ENCODE measurements around the gene ZNF746.
"Not testable (repeated sequence)": the region's sequence is repeated elsewhere in the genome, so short reads cannot be mapped to it uniquely, and the experiment has no call there.

The ZNF746 gene

DNA sequence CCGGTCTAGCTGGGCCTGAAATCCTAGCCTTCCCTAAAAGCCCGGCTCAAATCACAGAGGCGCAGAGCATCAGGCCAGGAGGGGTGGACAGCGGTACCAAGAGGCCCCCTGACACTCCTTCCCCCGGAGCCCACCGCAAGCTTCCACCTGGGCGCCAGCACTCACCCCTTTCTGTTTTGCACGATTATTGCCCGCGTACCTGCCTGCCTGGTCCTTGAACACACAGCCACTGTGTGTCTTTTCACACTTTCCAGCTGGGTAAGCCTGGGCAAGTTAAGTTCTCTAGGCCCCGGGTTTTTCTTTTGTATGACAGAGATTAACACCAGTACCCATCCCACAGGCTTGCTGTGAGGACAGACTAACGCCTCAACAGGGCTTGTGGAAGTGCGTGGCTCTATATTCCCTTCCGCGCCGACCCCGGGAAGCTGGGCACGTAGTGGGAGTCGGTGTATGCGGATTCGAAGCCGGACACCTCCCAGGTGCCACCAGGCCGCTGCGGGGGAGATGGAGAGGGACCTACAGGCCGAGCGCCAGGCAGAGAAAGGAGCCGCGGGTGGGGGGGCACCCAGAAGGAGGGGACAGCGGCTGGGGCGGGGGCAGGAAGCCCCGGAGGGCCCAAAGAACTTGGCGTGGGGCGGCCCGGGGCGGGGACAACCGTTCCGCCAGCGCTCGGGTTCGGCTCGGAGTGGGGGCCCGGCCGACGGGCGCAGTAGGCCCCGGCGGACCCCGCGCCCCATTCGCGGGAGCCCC is 792 bp downstream of the ZNF746 start:
- H3K9me2 ChIP-seq (replicated peaks; ENCODE audit: low read depth, low read length), result no peaks in the 10 kb centered on the region
- peaks cover 21% of the 10 kb centered on the region; the same call in 1 of the 2 replicates for H3K36me3 ChIP-seq (ENCODE audit: insufficient read depth, low read length)
- H3K79me2 ChIP-seq (ENCODE audit: insufficient read depth, low read length), result peaks cover 26% of the 10 kb centered on the region
- peaks cover 24% of the 10 kb centered on the region for H4K20me1 ChIP-seq (ENCODE audit: insufficient read depth, low read length, poor library complexity, severe bottlenecking)
- peak overlapping the region; percentile 94 for H3K4me2 ChIP-seq (ENCODE audit: low read depth, low read length, poor library complexity, severe bottlenecking)
- no peaks in the 10 kb centered on the region for H3F3A ChIP-seq (ENCODE audit: low read depth)
- peak overlapping the region; percentile 86 for H3K4me3 ChIP-seq (ENCODE audit: low read length, poor library complexity, severe bottlenecking)
- H3K4me1 ChIP-seq (ENCODE audit: insufficient read depth, low read length, poor library complexity, severe bottlenecking), result peaks cover 24% of the 10 kb centered on the region
- H3K27me3 ChIP-seq (ENCODE audit: insufficient read depth, low read length, poor library complexity, severe bottlenecking), result no peaks in the 10 kb centered on the region
- TF ChIP-seq EZH2phosphoT487 (IDR thresholded peaks at IDR 0.05; ENCODE audit: borderline replicate concordance), result no peak
- TF ChIP-seq, protein P1, sequence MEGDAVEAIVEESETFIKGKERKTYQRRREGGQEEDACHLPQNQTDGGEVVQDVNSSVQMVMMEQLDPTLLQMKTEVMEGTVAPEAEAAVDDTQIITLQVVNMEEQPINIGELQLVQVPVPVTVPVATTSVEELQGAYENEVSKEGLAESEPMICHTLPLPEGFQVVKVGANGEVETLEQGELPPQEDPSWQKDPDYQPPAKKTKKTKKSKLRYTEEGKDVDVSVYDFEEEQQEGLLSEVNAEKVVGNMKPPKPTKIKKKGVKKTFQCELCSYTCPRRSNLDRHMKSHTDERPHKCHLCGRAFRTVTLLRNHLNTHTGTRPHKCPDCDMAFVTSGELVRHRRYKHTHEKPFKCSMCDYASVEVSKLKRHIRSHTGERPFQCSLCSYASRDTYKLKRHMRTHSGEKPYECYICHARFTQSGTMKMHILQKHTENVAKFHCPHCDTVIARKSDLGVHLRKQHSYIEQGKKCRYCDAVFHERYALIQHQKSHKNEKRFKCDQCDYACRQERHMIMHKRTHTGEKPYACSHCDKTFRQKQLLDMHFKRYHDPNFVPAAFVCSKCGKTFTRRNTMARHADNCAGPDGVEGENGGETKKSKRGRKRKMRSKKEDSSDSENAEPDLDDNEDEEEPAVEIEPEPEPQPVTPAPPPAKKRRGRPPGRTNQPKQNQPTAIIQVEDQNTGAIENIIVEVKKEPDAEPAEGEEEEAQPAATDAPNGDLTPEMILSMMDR (conservative IDR thresholded peaks at IDR 0.05; ENCODE audit: low read length), result no peak
- no peaks in the 10 kb centered on the region for H3K9me3 ChIP-seq (ENCODE audit: insufficient read depth, low read depth, low read length)
- peak overlapping the region; percentile 79 for H3K9ac ChIP-seq (ENCODE audit: low read depth, low read length, poor library complexity, severe bottlenecking)
- H2AFZ ChIP-seq (ENCODE audit: low read length), result peak overlapping the region; percentile 51; the same call in 1 of the 2 replicates

DNA sequence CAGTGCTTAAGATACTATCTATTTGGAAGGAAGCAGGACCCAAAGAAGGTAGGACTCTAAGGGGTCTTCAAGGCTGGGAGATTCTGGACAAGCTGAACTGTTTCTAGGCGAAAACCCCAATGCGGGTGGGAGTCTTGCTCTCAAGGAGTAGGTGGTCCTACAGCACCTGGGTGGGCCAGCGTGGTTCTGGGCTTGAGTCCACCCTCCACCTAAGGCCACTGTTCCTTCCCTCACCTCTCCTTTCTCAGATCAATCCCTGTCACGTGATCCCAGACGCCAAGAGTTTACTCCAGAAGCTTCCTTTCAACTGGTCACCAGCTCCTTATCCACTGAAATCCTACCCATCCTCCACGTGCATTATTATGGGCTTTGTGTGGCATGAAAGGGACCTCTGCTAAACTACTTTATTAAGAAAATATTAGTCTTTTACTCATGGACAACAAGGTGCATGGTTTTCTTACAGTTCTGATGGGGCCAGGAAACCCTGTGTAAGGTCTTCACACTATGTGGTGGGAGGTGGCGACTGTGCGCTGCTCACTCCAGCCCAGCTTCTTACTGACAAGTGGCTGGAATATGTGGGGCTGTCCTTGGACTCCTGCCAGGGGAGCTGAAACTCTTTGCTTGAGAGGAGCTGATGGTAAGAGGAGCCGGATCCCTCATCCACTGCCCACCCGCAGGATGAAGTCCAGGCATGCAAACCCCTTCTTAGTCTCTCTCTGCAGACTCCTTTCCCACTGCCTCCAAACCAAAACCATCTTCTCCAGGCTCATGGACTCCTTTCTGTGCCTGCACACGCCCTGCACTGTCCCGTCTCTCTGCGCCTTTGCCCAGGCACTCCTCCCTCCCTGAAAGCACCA is 1.6 kb downstream of the ZNF746 start:
- TF ChIP-seq, protein P1 (conservative IDR thresholded peaks at IDR 0.05; ENCODE audit: low read length), result no peak
- TF ChIP-seq EZH2phosphoT487 (IDR thresholded peaks at IDR 0.05; ENCODE audit: borderline replicate concordance), result no peak
- Histone ChIP-seq H3K9ac (ENCODE audit: low read depth, low read length, poor library complexity, severe bottlenecking) (peak overlapping the region; percentile 79), H3K9me3 (ENCODE audit: insufficient read depth, low read depth, low read length) (no peaks in the 10 kb centered on the region), H3K4me2 (ENCODE audit: low read depth, low read length, poor library complexity, severe bottlenecking) (peak overlapping the region; percentile 94), H3K27me3 (ENCODE audit: insufficient read depth, low read length, poor library complexity, severe bottlenecking) (no peaks in the 10 kb centered on the region), H3K79me2 (ENCODE audit: insufficient read depth, low read length) (peaks cover 26% of the 10 kb centered on the region), H3K4me3 (ENCODE audit: low read length, poor library complexity, severe bottlenecking) (peak overlapping the region; percentile 86), H3K4me1 (ENCODE audit: insufficient read depth, low read length, poor library complexity, severe bottlenecking) (peaks cover 24% of the 10 kb centered on the region), H2AFZ (ENCODE audit: low read length) (no peak overlapping the region), H3K9me2 (replicated peaks; ENCODE audit: low read depth, low read length) (no peaks in the 10 kb centered on the region), H3F3A (ENCODE audit: low read depth) (no peaks in the 10 kb centered on the region), H3K36me3 (ENCODE audit: insufficient read depth, low read length) (peaks cover 28% of the 10 kb centered on the region; the same call in 1 of the 2 replicates), H4K20me1 (ENCODE audit: insufficient read depth, low read length, poor library complexity, severe bottlenecking) (peaks cover 24% of the 10 kb centered on the region)

DNA sequence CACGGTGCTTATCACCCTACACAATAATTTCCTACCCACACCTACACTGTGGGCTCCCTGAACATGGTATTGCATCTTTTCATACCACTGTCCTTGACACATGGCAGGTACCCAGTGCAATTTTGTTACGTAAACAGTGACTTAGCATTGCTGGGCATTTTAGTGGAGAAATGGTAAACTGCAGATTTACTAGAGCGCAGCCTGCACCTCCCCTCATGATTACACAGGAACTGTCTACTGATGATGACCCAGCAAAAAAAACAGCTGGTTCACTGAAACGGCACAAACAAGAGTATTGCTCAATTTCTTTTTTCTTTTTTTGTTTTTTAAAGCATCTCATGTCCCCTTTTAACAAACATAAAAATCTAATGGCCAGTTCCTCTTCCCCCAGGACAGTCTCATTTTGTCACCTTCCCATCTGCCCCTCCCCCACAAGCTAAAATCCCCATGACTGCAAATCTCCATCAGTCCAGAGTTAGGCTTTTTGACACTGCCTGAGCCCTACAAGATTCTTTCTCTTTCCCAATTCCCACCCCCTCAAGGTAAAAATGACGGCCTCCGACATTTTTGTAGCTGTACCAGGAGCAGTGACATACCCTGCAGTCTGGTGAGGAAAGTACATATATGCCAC is 2.8 kb downstream of the ZNF746 start:
- Histone ChIP-seq H3K9me3 (ENCODE audit: insufficient read depth, low read depth, low read length) (no peaks in the 10 kb centered on the region), H2AFZ (ENCODE audit: low read length) (no peak overlapping the region), H3K4me1 (ENCODE audit: insufficient read depth, low read length, poor library complexity, severe bottlenecking) (peaks cover 19% of the 10 kb centered on the region), H3K4me3 (ENCODE audit: low read length, poor library complexity, severe bottlenecking) (peak overlapping the region; percentile 86), H4K20me1 (ENCODE audit: insufficient read depth, low read length, poor library complexity, severe bottlenecking) (peaks cover 25% of the 10 kb centered on the region), H3K79me2 (ENCODE audit: insufficient read depth, low read length) (peaks cover 26% of the 10 kb centered on the region), H3F3A (ENCODE audit: low read depth) (no peaks in the 10 kb centered on the region), H3K27me3 (ENCODE audit: insufficient read depth, low read length, poor library complexity, severe bottlenecking) (no peaks in the 10 kb centered on the region), H3K4me2 (ENCODE audit: low read depth, low read length, poor library complexity, severe bottlenecking) (peak overlapping the region; percentile 94), H3K9ac (ENCODE audit: low read depth, low read length, poor library complexity, severe bottlenecking) (peak overlapping the region; percentile 79), H3K36me3 (ENCODE audit: insufficient read depth, low read length) (peaks cover 38% of the 10 kb centered on the region; the same call in 1 of the 2 replicates), H3K9me2 (replicated peaks; ENCODE audit: low read depth, low read length) (no peaks in the 10 kb centered on the region)
- TF ChIP-seq EZH2phosphoT487 (IDR thresholded peaks at IDR 0.05; ENCODE audit: borderline replicate concordance), result no peak
- TF ChIP-seq, protein P1 (conservative IDR thresholded peaks at IDR 0.05; ENCODE audit: low read length), result no peak

DNA sequence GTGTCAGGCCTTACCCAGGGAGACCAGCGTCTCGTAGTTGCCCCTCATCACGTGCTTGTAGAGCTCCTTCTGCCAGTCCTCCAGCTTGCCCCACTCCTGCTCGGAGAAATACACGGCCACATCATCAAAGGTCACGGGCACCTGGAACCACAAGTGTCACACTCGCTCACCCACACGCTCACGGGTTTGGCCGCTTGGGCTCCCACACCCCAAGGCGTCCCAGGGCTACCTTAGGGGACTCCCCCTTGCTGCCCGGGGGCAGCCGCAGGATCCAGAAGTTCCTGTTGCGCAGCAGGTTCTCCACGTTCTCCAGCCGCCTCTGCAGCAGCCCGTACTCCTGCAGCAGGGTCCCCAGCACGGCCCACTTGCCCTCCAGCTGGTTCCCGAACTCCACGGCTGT is 3.6 kb downstream of the ZNF746 start:
- not testable (repeated sequence) for H3K27me3 ChIP-seq (ENCODE audit: insufficient read depth, low read length, poor library complexity, severe bottlenecking); H3K4me3 ChIP-seq (ENCODE audit: low read length, poor library complexity, severe bottlenecking); H3K4me2 ChIP-seq (ENCODE audit: low read depth, low read length, poor library complexity, severe bottlenecking); H3F3A ChIP-seq (ENCODE audit: low read depth); H3K9ac ChIP-seq (ENCODE audit: low read depth, low read length, poor library complexity, severe bottlenecking); H3K9me3 ChIP-seq (ENCODE audit: insufficient read depth, low read depth, low read length); H2AFZ ChIP-seq (ENCODE audit: low read length); H3K9me2 ChIP-seq (replicated peaks; ENCODE audit: low read depth, low read length)
- Histone ChIP-seq H4K20me1 (ENCODE audit: insufficient read depth, low read length, poor library complexity, severe bottlenecking) (peaks cover 32% of the 10 kb centered on the region), H3K36me3 (ENCODE audit: insufficient read depth, low read length) (peaks cover 47% of the 10 kb centered on the region; the same call in 1 of the 2 replicates), H3K79me2 (ENCODE audit: insufficient read depth, low read length) (peaks cover 26% of the 10 kb centered on the region), H3K4me1 (ENCODE audit: insufficient read depth, low read length, poor library complexity, severe bottlenecking) (peaks cover 19% of the 10 kb centered on the region)

Measured in Loucy (cell line).